Karpas-422 (cell line): ENCODE data around the gene CNTN1. TPM values are rescaled to one million over a fixed set of nuclear protein-coding genes. Genes with fewer than 3 reads are reported as not detected.

Experiments
- DNase-seq: peaks from one replicate; pipeline ENCODE4 v3.0.0-alpha.2; 2015
- H2AFZ ChIP-seq: fragments of 200-600 bp; sonication (generic); 2 replicates; pipeline ENCODE4 v1.6.1; 2014; ENCODE audit warnings: antibody characterized with exemption, low read length, mixed read lengths
- H3K27ac ChIP-seq: fragments of 200-600 bp; sonication (generic); 2 replicates; pipeline ENCODE4 v1.5.1; 2014; ENCODE audit warnings: mild to moderate bottlenecking, low read length, moderate library complexity
- H3K27me3 ChIP-seq: fragments of 200-600 bp; sonication (generic); 2 replicates; pipeline ENCODE4 v1.6.1; 2014; ENCODE audit warnings: low read length, mixed read lengths
- H3K36me3 ChIP-seq: fragments of 200-600 bp; sonication (generic); 2 replicates; pipeline ENCODE4 v1.6.1; 2014; ENCODE audit warnings: low read length, mixed read lengths; ENCODE audit not compliant: insufficient read depth
- H3K4me1 ChIP-seq: fragments of 200-600 bp; sonication (generic); 2 replicates; pipeline ENCODE4 v1.6.1; 2014; ENCODE audit warnings: mild to moderate bottlenecking, low read length, mixed read lengths
- H3K4me2 ChIP-seq: fragments of 200-600 bp; sonication (generic); 2 replicates; pipeline ENCODE4 v1.6.1; 2014; ENCODE audit warnings: low read length, low read depth, mild to moderate bottlenecking; ENCODE audit not compliant: poor library complexity, severe bottlenecking
- H3K4me3 ChIP-seq: fragments of 200-600 bp; sonication (generic); 2 replicates; pipeline ENCODE4 v1.5.1; 2014; ENCODE audit warnings: mild to moderate bottlenecking, antibody characterized with exemption, low read length, mixed read lengths
- H3K79me2 ChIP-seq: fragments of 200-600 bp; sonication (generic); 2 replicates; pipeline ENCODE4 v1.6.1; 2014; ENCODE audit warnings: mild to moderate bottlenecking, low read length, mixed read lengths
- H3K9ac ChIP-seq: fragments of 200-600 bp; sonication (generic); 2 replicates; pipeline ENCODE4 v1.6.0; 2014; ENCODE audit warnings: low read length
- H3K9me2 ChIP-seq: fragments of 200-600 bp; sonication (generic), shearing (Covaris generic); replicated peaks from 2 replicates; pipeline ENCODE4 v1.6.0; 2014; ENCODE audit warnings: mild to moderate bottlenecking, low read length, moderate library complexity; ENCODE audit not compliant: insufficient read depth
- H3K9me3 ChIP-seq: fragments of 300-700, 200-600 bp; sonication (generic); 2 replicates; pipeline ENCODE4 v1.6.1; 2014; ENCODE audit warnings: low read length, mixed read lengths
- H4K20me1 ChIP-seq: fragments of 200-600 bp; sonication (generic); 2 replicates; pipeline ENCODE4 v1.6.1; 2014; ENCODE audit warnings: mild to moderate bottlenecking, antibody characterized with exemption, low read length, low read depth; ENCODE audit not compliant: insufficient read depth
- total RNA-seq: library from RNA; depleted of rRNA; stranded (reverse); fragments of >200 nt; shearing (Covaris generic); gene quantifications from 2 replicates; pipeline ENCODE4 v1.2.3, GENCODE V29; 2014; ENCODE audit warnings: low replicate concordance

Gene CNTN1
- total RNA-seq, 1 experiment from 2014 or later, result not detected

GRCh38 chr12:40834321-40834720, 142.1 kb downstream of the CNTN1 start:
- Histone ChIP-seq H3K9me3 (no peaks in the 10 kb centered on the region), H3K9ac (no peak overlapping the region), H3K9me2 (no peaks in the 10 kb centered on the region), H3K79me2 (no peaks in the 10 kb centered on the region), H3K4me2 (no peak overlapping the region), H4K20me1 (no peaks in the 10 kb centered on the region), H3K36me3 (no peaks in the 10 kb centered on the region), H3K4me3 (no peak overlapping the region), H3K27ac (no peak overlapping the region), H3K4me1 (no peaks in the 10 kb centered on the region), H2AFZ (no peak overlapping the region), H3K27me3 (no peaks in the 10 kb centered on the region)
- no peak for DNase-seq

GRCh38 chr12:40837891-40838429, 145.7 kb downstream of the CNTN1 start:
- H3K9me3 ChIP-seq, result no peaks in the 10 kb centered on the region
- H3K27ac ChIP-seq, result no peak overlapping the region
- no peak overlapping the region for H3K4me2 ChIP-seq
- H3K79me2 ChIP-seq, result no peaks in the 10 kb centered on the region
- no peak overlapping the region for H3K4me3 ChIP-seq
- no peak for DNase-seq
- no peak overlapping the region for H2AFZ ChIP-seq
- no peaks in the 10 kb centered on the region for H4K20me1 ChIP-seq
- no peaks in the 10 kb centered on the region for H3K9me2 ChIP-seq
- H3K27me3 ChIP-seq, result no peaks in the 10 kb centered on the region
- no peak overlapping the region for H3K9ac ChIP-seq
- no peaks in the 10 kb centered on the region for H3K36me3 ChIP-seq
- no peaks in the 10 kb centered on the region for H3K4me1 ChIP-seq

- no peak overlapping the region for H3K4me2 ChIP-seq
- no peaks in the 10 kb centered on the region for H3K9me2 ChIP-seq
- no peaks in the 10 kb centered on the region for H3K4me1 ChIP-seq
- H3K27me3 ChIP-seq, result no peaks in the 10 kb centered on the region
- H3K4me3 ChIP-seq, result no peak overlapping the region
- H2AFZ ChIP-seq, result no peak overlapping the region
- no peak overlapping the region for H3K27ac ChIP-seq
- no peak overlapping the region for H3K9ac ChIP-seq
- no peaks in the 10 kb centered on the region for H3K79me2 ChIP-seq
- H3K36me3 ChIP-seq, result no peaks in the 10 kb centered on the region
- no peaks in the 10 kb centered on the region for H4K20me1 ChIP-seq
- no peaks in the 10 kb centered on the region for H3K9me3 ChIP-seq
- no peak for DNase-seq
These were observed 151.3 kb downstream of the CNTN1 start for GRCh38 chr12:40843495-40843894.

GRCh38 chr12:40853221-40853620, 161.0 kb downstream of the CNTN1 start:
- DNase-seq, result no peak
- H3K27me3 ChIP-seq, result no peaks in the 10 kb centered on the region
- no peak overlapping the region for H3K27ac ChIP-seq
- H3K36me3 ChIP-seq, result no peaks in the 10 kb centered on the region
- no peak overlapping the region for H3K9ac ChIP-seq
- H3K4me1 ChIP-seq, result no peaks in the 10 kb centered on the region
- H3K79me2 ChIP-seq, result no peaks in the 10 kb centered on the region
- no peaks in the 10 kb centered on the region; the same call in 1 of the 2 replicates for H3K9me2 ChIP-seq
- H2AFZ ChIP-seq, result no peak overlapping the region
- H3K9me3 ChIP-seq, result no peaks in the 10 kb centered on the region
- no peak overlapping the region for H3K4me2 ChIP-seq
- H3K4me3 ChIP-seq, result no peak overlapping the region
- no peaks in the 10 kb centered on the region for H4K20me1 ChIP-seq

- H3K27me3 ChIP-seq, result no peaks in the 10 kb centered on the region
- no peaks in the 10 kb centered on the region for H4K20me1 ChIP-seq
- H3K36me3 ChIP-seq, result no peaks in the 10 kb centered on the region
- no peak overlapping the region for H2AFZ ChIP-seq
- no peaks in the 10 kb centered on the region; the same call in 1 of the 2 replicates for H3K9me2 ChIP-seq
- H3K4me2 ChIP-seq, result no peak overlapping the region
- no peak overlapping the region for H3K9ac ChIP-seq
- H3K4me1 ChIP-seq, result no peaks in the 10 kb centered on the region
- H3K27ac ChIP-seq, result no peak overlapping the region
- no peaks in the 10 kb centered on the region for H3K9me3 ChIP-seq
- no peaks in the 10 kb centered on the region for H3K79me2 ChIP-seq
- DNase-seq, result no peak
- no peak overlapping the region for H3K4me3 ChIP-seq
These were observed 162.4 kb downstream of the CNTN1 start for GRCh38 chr12:40854604-40855003.

- no peaks in the 10 kb centered on the region for H3K36me3 ChIP-seq
- no peak overlapping the region for H3K9ac ChIP-seq
- H3K4me3 ChIP-seq, result no peak overlapping the region
- H3K27me3 ChIP-seq, result no peaks in the 10 kb centered on the region
- no peaks in the 10 kb centered on the region for H3K9me2 ChIP-seq
- H3K4me1 ChIP-seq, result no peaks in the 10 kb centered on the region
- no peaks in the 10 kb centered on the region for H4K20me1 ChIP-seq
- H2AFZ ChIP-seq, result no peak overlapping the region
- H3K4me2 ChIP-seq, result no peak overlapping the region
- H3K9me3 ChIP-seq, result no peaks in the 10 kb centered on the region
- H3K79me2 ChIP-seq, result no peaks in the 10 kb centered on the region
- no peak for DNase-seq
- no peak overlapping the region for H3K27ac ChIP-seq
These were observed 172.7 kb downstream of the CNTN1 start for GRCh38 chr12:40864891-40865290.

GRCh38 chr12:40870981-40871380, 178.7 kb downstream of the CNTN1 start:
- no peaks in the 10 kb centered on the region for H3K79me2 ChIP-seq

GRCh38 chr12:40874868-40875267, 182.6 kb downstream of the CNTN1 start:
- no peaks in the 10 kb centered on the region for H3K36me3 ChIP-seq
- no peaks in the 10 kb centered on the region for H3K9me3 ChIP-seq
- no peak overlapping the region for H3K4me2 ChIP-seq
- H3K4me3 ChIP-seq, result no peak overlapping the region
- H4K20me1 ChIP-seq, result no peaks in the 10 kb centered on the region
- H3K9me2 ChIP-seq, result no peaks in the 10 kb centered on the region
- no peak overlapping the region for H3K9ac ChIP-seq
- H3K79me2 ChIP-seq, result no peaks in the 10 kb centered on the region
- H3K27ac ChIP-seq, result no peak overlapping the region
- H3K4me1 ChIP-seq, result peaks cover 7% of the 10 kb centered on the region
- DNase-seq, result no peak
- H3K27me3 ChIP-seq, result 0 out of 2 replicates have a peak, but pooled peaks cover 2% of the 10 kb centered on the region
- H2AFZ ChIP-seq, result no peak overlapping the region

More at GRCh38 chr12:40870981-40871380, 178.7 kb downstream of the CNTN1 start:
- no peak overlapping the region for H3K4me2 ChIP-seq
- peaks cover 7% of the 10 kb centered on the region for H3K4me1 ChIP-seq
- no peak overlapping the region for H2AFZ ChIP-seq
- no peak for DNase-seq
- no peak overlapping the region for H3K27ac ChIP-seq
- 0 out of 2 replicates have a peak, but pooled peaks cover 2% of the 10 kb centered on the region for H3K27me3 ChIP-seq
- H3K9ac ChIP-seq, result no peak overlapping the region
- no peaks in the 10 kb centered on the region for H3K36me3 ChIP-seq
- H3K9me3 ChIP-seq, result no peaks in the 10 kb centered on the region
- no peaks in the 10 kb centered on the region for H3K9me2 ChIP-seq
- no peak overlapping the region for H3K4me3 ChIP-seq
- H4K20me1 ChIP-seq, result no peaks in the 10 kb centered on the region
